HepG2 (cell line): ENCODE results near the gene WDR27. TPM values are rescaled to one million over a fixed set of nuclear protein-coding genes. Genes with fewer than 3 reads are reported as not detected.

Experiments
- ATAC-seq: fragments of 200-7000 bp; cut with Tn5 transposase; 3 replicates; pipeline ENCODE4 v1.9.1; 2020; ENCODE audit warnings: mild to moderate bottlenecking, moderate library complexity
- BruUV-seq: library from RNA; stranded (reverse); fragments of 400-500 nt; replicated peaks from 2 replicates; lab custom pipeline; 2021; lab: Mats Ljungman, UMichigan
- CTCF ChIA-PET: fragments of 300-600 bp; formaldehyde crosslinking; extraction: SDS; loops from one replicate; lab custom pipeline; 2021; ENCODE audit warnings: low total read pairs, inconsistent platforms, low intra/inter-chr PET ratio; lab: Yijun Ruan, JAX
- POLR2A ChIA-PET: fragments of 350-600 bp; sonication (Branson Sonifier 250); formaldehyde crosslinking; loops from one replicate; lab custom pipeline; 2020; ENCODE audit warnings: antibody characterized with exemption, inconsistent platforms; lab: Yijun Ruan, JAX
- DNase-seq: peaks from one replicate; pipeline ENCODE4 v3.0.0-alpha.2; 2015; ENCODE audit warnings: low spot score
- FAIRE-seq: peaks from 3 replicates; lab custom pipeline; 2011; peaks lifted over from hg19 to GRCh38; lab: Jason Lieb, UNC
- H2AFZ ChIP-seq: one replicate; pipeline ENCODE4 v1.6.1; 2011; ENCODE audit warnings: low read length, inconsistent platforms
- H3K27ac ChIP-seq: fragments of 300-600 bp; 3 replicates; pipeline ENCODE4 v1.8.0; 2011; ENCODE audit warnings: mixed run types, mild to moderate bottlenecking, mixed read lengths, low read length, inconsistent platforms; ENCODE audit not compliant: insufficient read depth; ENCODE audit errors: extremely low read length
- H3K27me3 ChIP-seq, 2 experiments: fragments of 200-600 bp in 1 of 2; 2 replicates in 1 of 2; 3 replicates in 1 of 2; pipeline versions ENCODE4 v1.6.0 to v1.8.0; 2011; ENCODE audit warnings: low read length in 2 of 2, mild to moderate bottlenecking in 2 of 2, moderate library complexity in 2 of 2, inconsistent platforms in 1 of 2; ENCODE audit not compliant: insufficient read depth in 2 of 2, control insufficient read depth in 1 of 2
- H3K36me3 ChIP-seq, 2 experiments: fragments of 200-600 bp in 1 of 2; replicated peaks in 1 of 2; 2 replicates in 1 of 2; 3 replicates in 1 of 2; pipeline versions ENCODE4 v1.5.1 to v1.8.0; 2011; ENCODE audit warnings: low read length in 2 of 2, inconsistent platforms in 1 of 2; ENCODE audit not compliant: insufficient read depth in 2 of 2, control insufficient read depth in 1 of 2
- H3K4me1 ChIP-seq: 2 replicates; pipeline ENCODE4 v1.5.1; 2012; ENCODE audit warnings: low read length, inconsistent platforms; ENCODE audit not compliant: insufficient read depth
- H3K4me2 ChIP-seq: 2 replicates; pipeline ENCODE4 v1.6.0; 2011; ENCODE audit warnings: low read depth, low read length, inconsistent platforms
- H3K4me3 ChIP-seq, 3 experiments: fragments of 200-600 bp in 1 of 3; sonication (generic), shearing (Covaris generic) in 1 of 3; replicated peaks in 1 of 3; 2 replicates each; pipeline ENCODE4 v1.5.1; 2011 to 2016; ENCODE audit warnings: low read length in 3 of 3, inconsistent platforms in 2 of 3, low read depth in 2 of 3, mild to moderate bottlenecking in 2 of 3, control low read depth in 1 of 3, mixed read lengths in 1 of 3; ENCODE audit not compliant: insufficient read depth in 1 of 3
- H3K79me2 ChIP-seq: one replicate; pipeline ENCODE4 v1.6.1; 2011; ENCODE audit warnings: low read length, inconsistent platforms; ENCODE audit not compliant: insufficient read depth
- H3K9ac ChIP-seq: 2 replicates; pipeline ENCODE4 v1.6.0; 2011; ENCODE audit warnings: mild to moderate bottlenecking, low read depth, low read length, inconsistent platforms; ENCODE audit not compliant: insufficient read depth
- H3K9me3 ChIP-seq: 2 replicates; pipeline ENCODE4 v1.5.1; 2012; ENCODE audit warnings: mild to moderate bottlenecking, low read length
- H4K20me1 ChIP-seq: 2 replicates; pipeline ENCODE4 v1.6.0; 2011; ENCODE audit warnings: inconsistent platforms, mild to moderate bottlenecking, low read length, moderate library complexity; ENCODE audit not compliant: insufficient read depth
- ARNT2 ChIP-seq: sonication (generic); formaldehyde crosslinking; IDR thresholded peaks from 2 replicates; pipeline ENCODE4 v1.8.0; 2022; ENCODE audit warnings: mild to moderate bottlenecking, low read depth, missing genetic modification reagents, moderate library complexity
- CENPX ChIP-seq: sonication (generic); formaldehyde crosslinking; IDR thresholded peaks from 2 replicates; pipeline ENCODE4 v1.9.0; 2021; ENCODE audit warnings: mild to moderate bottlenecking, missing genetic modification reagents, moderate library complexity
- FOXK2 ChIP-seq: fragments of 450-650 bp; IDR thresholded peaks from 2 replicates; pipeline ENCODE4 v1.6.1; 2016
- HDAC2 ChIP-seq: sonication (generic); formaldehyde crosslinking; IDR thresholded peaks from 2 replicates; pipeline ENCODE4 v1.4.0; 2020; ENCODE audit warnings: missing genetic modification reagents
- MAF1 ChIP-seq: sonication (generic); formaldehyde crosslinking; IDR thresholded peaks from 2 replicates; pipeline ENCODE4 v1.5.0; 2020; ENCODE audit warnings: missing genetic modification reagents, borderline replicate concordance
- MATR3 ChIP-seq: sonication (generic); formaldehyde crosslinking; IDR thresholded peaks from 2 replicates; pipeline ENCODE4 v1.4.0; 2020; ENCODE audit warnings: missing genetic modification reagents
- SATB2 ChIP-seq: sonication (generic); formaldehyde crosslinking; IDR thresholded peaks from 2 replicates; pipeline ENCODE4 v1.5.0; 2020; ENCODE audit warnings: missing genetic modification reagents
- SNAI1 ChIP-seq: sonication (generic); formaldehyde crosslinking; IDR thresholded peaks from 2 replicates; pipeline ENCODE4 v1.5.0; 2020; ENCODE audit warnings: mild to moderate bottlenecking, missing genetic modification reagents, borderline replicate concordance
- ZNF256 ChIP-seq: sonication (generic); formaldehyde crosslinking; conservative IDR thresholded peaks from 2 replicates; pipeline ENCODE4 v1.4.0; 2020; ENCODE audit warnings: missing genetic modification reagents
- ZNF570 ChIP-seq: sonication (generic); formaldehyde crosslinking; IDR thresholded peaks from 2 replicates; pipeline ENCODE4 v1.4.0; 2020; ENCODE audit warnings: mild to moderate bottlenecking, missing genetic modification reagents, borderline replicate concordance
- ZNF781 ChIP-seq: sonication (generic); formaldehyde crosslinking; IDR thresholded peaks from 2 replicates; pipeline ENCODE4 v1.5.1; 2020; ENCODE audit warnings: borderline replicate concordance, mild to moderate bottlenecking, missing genetic modification reagents; ENCODE audit errors: not compliant biosample characterization
- WGBS: methylation state at CpG from one replicate; pipeline ENCODE4 v1.1.6; 2017; ENCODE audit warnings: low lambda C conversion rate; 5-methylcytosine and 5-hydroxymethylcytosine counted together
- in situ Hi-C: cut with HindIII; loops from 2 replicates; pipeline ENCODE4 v1.10.0; 2017; ENCODE audit warnings: low pct_unique_long_range_greater_than_20kb; ENCODE audit not compliant: extremely low pct_ligation_motif_present
- intact Hi-C: fragments of 100-400 bp; cut with micrococcal nuclease; formaldehyde crosslinking; loops from one replicate; pipeline ENCODE4 v1.10.0; 2022; ENCODE audit not compliant: unreplicated experiment
- polyA plus RNA-seq, 8 experiments: library from polyadenylated mRNA; depleted of rRNA in 3 of 8; stranded (reverse) in 7 of 8; unstranded in 1 of 8; fragments of >200 nt; fragmentation: Illumina TruSeq in 4 of 8; extraction: Trizol in 4 of 8; gene quantifications; 2 replicates each; pipeline versions ENCODE4 v1.2.1 to v1.2.3, GENCODE V29; 2011 to 2016; ENCODE audit warnings: low read depth in 4 of 8, missing spikeins in 1 of 8, mixed read lengths in 1 of 8; ENCODE audit not compliant: insufficient read depth in 1 of 8
- total RNA-seq, 5 experiments: library from RNA; depleted of rRNA; stranded (reverse); fragments of >200 nt; fragmentation: Illumina TruSeq; extraction: Trizol; gene quantifications; 2 replicates each; pipeline ENCODE4 v1.2.3, GENCODE V29; 2016; ENCODE audit warnings: low read depth in 1 of 5
- TF ChIP-seq, protein P1 (sequence below): IDR thresholded peaks from 2 replicates; pipeline ENCODE4 v1.6.1; 2018; ENCODE audit warnings: missing genetic modification reagents
- TF ChIP-seq, protein P2 (sequence below): IDR thresholded peaks from 2 replicates; pipeline ENCODE4 v1.6.1; 2012; ENCODE audit warnings: low read depth, low read length, improper control_type of control experiment

WDR27 gene
- total and polyA plus RNA-seq, 2 of the 13 experiments (the other 11 are each of a cell fraction or from before 2014, with no cell fraction given), result 34.1 to 80.3 TPM

DNA sequence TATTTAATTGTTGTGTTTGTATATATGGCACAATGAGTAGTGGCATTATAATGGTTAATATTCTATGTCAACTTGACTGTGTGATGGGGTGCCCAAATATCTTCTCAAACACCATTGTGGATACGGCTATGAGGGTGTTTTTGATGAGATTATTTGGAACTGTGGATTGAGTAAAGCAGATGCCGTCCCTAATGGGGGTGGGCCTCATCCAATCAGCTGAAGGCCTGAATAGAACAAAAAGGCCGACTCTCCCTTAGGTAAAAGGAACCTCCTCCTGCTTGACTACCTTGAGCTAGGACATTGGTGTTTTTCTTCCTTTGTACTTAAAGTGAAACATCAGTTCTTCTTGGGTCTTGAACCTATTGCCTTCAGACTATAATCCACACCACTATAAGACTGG, 207.8 kb downstream of the WDR27 start:
- CTCF ChIA-PET, result no interaction called here
- FAIRE-seq (no peak), ATAC-seq (no peak), DNase-seq (no peak)
- no TSS peak for BruUV-seq
- no peaks in the 10 kb centered on the region for H3K9me3 ChIP-seq
- no peak overlapping the region for H3K9ac ChIP-seq
- H4K20me1 ChIP-seq, result no peaks in the 10 kb centered on the region
- TF ChIP-seq MAF1 (CRISPR knock-in tag) (no peak), MATR3 (CRISPR knock-in tag) (no peak), ARNT2 (CRISPR knock-in tag) (no peak), SNAI1 (CRISPR knock-in tag) (no peak), HDAC2 (CRISPR knock-in tag) (no peak), ZNF256 (no peak)
- TF ChIP-seq, all 625 proteins: peak for 0
- in situ Hi-C loops, result no loop called here
- Histone ChIP-seq H3K27me3 (no peaks in the 10 kb centered on the region), H3K4me3 (no peak overlapping the region), H3K36me3 (no peaks in the 10 kb centered on the region), H3K79me2 (no peaks in the 10 kb centered on the region), H3K4me2 (no peak overlapping the region), H3K27ac (no peak overlapping the region), H3K4me1 (no peaks in the 10 kb centered on the region), H2AFZ (no peak overlapping the region)
- 92% methylated on average over 3 of the region's 3 CpGs for WGBS
- POLR2A ChIA-PET, result no interaction called here
- intact Hi-C loops, result no loop called here

DNA sequence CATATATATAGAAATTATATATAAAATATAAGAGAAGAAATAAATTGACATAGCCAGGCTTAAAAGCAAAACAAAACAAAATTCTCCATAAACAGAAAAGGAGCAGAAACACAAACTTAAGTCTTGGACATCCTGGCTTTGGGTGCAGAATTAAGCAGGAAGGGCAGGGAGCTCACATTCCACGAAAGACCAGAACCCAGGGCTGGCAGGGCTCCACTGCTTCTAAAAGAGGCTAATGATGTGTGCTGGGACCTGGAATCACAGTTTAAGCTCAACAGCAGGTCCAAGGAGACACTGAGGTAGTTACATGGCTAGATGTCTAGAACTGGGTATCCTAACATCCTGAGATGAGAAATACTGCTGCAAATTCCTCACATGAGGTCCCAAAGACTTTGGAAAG, 210.3 kb downstream of the WDR27 start:
- ChIA-PET CTCF (no interaction called here), POLR2A (no interaction called here)
- Histone ChIP-seq H3K27me3 (no peaks in the 10 kb centered on the region), H3K79me2 (no peaks in the 10 kb centered on the region), H3K4me1 (no peaks in the 10 kb centered on the region), H3K4me3 (no peak overlapping the region), H2AFZ (no peak overlapping the region), H3K9me3 (no peaks in the 10 kb centered on the region), H4K20me1 (no peaks in the 10 kb centered on the region), H3K27ac (no peak overlapping the region), H3K4me2 (no peak overlapping the region), H3K36me3 (no peaks in the 10 kb centered on the region), H3K9ac (no peak overlapping the region)
- ATAC-seq (no peak), DNase-seq (no peak), FAIRE-seq (no peak)
- no peak for TF ChIP-seq SATB2
- no peak for TF ChIP-seq FOXK2
- TF ChIP-seq CENPX (CRISPR knock-in tag), result no peak
- TF ChIP-seq, protein P1, sequence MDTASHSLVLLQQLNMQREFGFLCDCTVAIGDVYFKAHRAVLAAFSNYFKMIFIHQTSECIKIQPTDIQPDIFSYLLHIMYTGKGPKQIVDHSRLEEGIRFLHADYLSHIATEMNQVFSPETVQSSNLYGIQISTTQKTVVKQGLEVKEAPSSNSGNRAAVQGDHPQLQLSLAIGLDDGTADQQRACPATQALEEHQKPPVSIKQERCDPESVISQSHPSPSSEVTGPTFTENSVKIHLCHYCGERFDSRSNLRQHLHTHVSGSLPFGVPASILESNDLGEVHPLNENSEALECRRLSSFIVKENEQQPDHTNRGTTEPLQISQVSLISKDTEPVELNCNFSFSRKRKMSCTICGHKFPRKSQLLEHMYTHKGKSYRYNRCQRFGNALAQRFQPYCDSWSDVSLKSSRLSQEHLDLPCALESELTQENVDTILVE (CRISPR knock-in tag), result no peak
- TF ChIP-seq ZNF781, result no peak
- TF ChIP-seq ZNF570 (CRISPR knock-in tag), result no peak
- TF ChIP-seq, protein P2, sequence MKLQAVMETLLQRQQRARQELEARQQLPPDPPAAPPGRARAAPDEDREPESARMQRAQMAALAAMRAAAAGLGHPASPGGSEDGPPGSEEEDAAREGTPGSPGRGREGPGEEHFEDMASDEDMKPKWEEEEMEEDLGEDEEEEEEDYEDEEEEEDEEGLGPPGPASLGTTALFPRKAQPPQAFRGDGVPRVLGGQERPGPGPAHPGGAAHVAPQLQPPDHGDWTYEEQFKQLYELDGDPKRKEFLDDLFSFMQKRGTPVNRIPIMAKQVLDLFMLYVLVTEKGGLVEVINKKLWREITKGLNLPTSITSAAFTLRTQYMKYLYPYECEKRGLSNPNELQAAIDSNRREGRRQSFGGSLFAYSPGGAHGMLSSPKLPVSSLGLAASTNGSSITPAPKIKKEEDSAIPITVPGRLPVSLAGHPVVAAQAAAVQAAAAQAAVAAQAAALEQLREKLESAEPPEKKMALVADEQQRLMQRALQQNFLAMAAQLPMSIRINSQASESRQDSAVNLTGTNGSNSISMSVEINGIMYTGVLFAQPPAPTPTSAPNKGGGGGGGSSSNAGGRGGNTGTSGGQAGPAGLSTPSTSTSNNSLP, result no peak
- intact Hi-C loops (no loop called here), in situ Hi-C loops (no loop called here)
- no TSS peak for BruUV-seq
- WGBS, result 100% methylated on average over 1 of the region's 1 CpG
